Esophagus muscularis mucosa (tissue), 3 donors: ENCODE data around the gene CTR9.

Experiments
- POLR2A ChIP-seq: fragments of 450-650 bp; IDR thresholded peaks from one replicate; pipeline ENCODE4 v1.6.1; 2017; ENCODE audit warnings: antibody characterized with exemption, moderate library complexity, mild to moderate bottlenecking, low read depth
- TF ChIP-seq, protein P1 (sequence below), 3 experiments: fragments of 200-600 bp in 2 of 3; fragments of 450-650 bp in 1 of 3; sonication (generic) in 2 of 3; IDR thresholded peaks; one replicate each; pipeline ENCODE4 v1.5.1; 2017 to 2019; ENCODE audit warnings: antibody characterized with exemption in 3 of 3, mild to moderate bottlenecking in 2 of 3, moderate library complexity in 1 of 3

DNA sequence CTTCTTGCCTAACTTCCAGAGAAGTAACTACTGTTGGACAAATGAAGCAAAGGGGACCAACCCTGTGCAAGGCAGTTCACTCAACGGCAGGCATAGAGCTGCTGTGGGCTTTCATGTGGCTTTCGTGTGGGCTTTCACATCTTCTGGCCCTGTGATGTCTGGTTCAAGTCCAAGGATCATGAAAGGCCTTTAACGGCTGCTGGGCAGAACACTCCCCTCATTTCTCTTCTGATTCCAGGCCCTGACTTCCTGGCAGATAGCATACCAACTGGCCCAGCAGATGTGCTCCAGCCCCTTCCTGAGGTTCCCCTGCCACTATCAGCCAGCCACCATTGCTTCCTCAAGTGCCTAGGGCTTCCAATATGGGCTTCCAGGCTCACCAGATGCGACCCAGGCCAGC, 28.7 kb upstream of the CTR9 start:
- TF ChIP-seq POLR2A, result no peak
- TF ChIP-seq, protein P1, sequence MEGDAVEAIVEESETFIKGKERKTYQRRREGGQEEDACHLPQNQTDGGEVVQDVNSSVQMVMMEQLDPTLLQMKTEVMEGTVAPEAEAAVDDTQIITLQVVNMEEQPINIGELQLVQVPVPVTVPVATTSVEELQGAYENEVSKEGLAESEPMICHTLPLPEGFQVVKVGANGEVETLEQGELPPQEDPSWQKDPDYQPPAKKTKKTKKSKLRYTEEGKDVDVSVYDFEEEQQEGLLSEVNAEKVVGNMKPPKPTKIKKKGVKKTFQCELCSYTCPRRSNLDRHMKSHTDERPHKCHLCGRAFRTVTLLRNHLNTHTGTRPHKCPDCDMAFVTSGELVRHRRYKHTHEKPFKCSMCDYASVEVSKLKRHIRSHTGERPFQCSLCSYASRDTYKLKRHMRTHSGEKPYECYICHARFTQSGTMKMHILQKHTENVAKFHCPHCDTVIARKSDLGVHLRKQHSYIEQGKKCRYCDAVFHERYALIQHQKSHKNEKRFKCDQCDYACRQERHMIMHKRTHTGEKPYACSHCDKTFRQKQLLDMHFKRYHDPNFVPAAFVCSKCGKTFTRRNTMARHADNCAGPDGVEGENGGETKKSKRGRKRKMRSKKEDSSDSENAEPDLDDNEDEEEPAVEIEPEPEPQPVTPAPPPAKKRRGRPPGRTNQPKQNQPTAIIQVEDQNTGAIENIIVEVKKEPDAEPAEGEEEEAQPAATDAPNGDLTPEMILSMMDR (IDR thresholded peaks at IDR 0.05), result no peak
